ENCODE results near the gene TCP1. TPM values are rescaled to one million over a fixed set of nuclear protein-coding genes. Genes with fewer than 3 reads are reported as not detected.
"Not testable (repeated sequence)": the region's sequence is repeated elsewhere in the genome, so short reads cannot be mapped to it uniquely, and the experiment has no call there.

The TCP1 gene
- total and polyA plus RNA-seq, 8 donors, result 43.7 to 91.7 (median 75.2) TPM

DNA sequence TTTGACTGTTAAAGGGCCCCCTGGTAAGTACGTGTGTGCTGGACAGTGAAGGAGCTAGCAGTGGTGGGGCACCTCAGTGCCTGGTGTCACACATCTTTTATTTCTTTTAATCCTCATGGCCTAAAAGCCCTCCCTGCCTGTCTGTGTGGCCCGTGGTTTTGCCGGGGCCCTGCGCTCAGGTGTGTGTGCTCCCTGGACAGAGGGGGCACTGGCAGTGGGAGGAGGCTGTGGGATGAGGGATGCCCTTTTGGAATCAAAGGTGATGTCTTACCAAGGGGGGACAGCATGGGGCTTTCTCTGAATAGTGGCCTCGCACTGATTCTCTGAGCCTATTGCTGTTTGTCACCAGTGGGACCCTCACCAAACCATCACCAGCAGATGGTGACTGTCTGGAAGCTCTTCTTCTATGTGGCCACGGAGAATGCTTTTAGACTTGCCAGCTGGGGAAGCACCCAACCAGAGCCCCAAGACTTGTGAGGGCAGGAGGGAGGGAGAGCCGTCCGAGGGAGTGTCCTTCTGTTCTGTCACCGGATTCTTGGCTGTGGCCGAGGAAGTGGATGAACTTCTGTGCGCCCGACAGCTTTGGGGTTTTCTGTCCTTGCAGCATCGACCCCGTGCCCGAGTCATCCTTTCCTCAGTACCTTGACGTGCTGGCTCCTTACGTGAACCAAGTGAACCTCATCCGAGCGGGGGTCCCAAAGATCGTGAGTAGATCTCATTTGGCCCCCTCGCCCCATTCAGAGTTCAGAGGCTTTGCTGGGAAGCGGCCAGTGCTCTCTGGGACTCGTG is 28.7 kb upstream of the TCP1 start:
- Histone ChIP-seq H3K36me3 (no peaks in the 10 kb centered on the region), H3K27ac (no peak overlapping the region), H3K9me3 (no peaks in the 10 kb centered on the region), H3K4me1 (no peaks in the 10 kb centered on the region), H3K27me3 (no peaks in the 10 kb centered on the region), H3K4me3 (no peak overlapping the region)
- 88 to 92% methylated on average over 23 of the region's 23 CpGs for WGBS, 2 donors
- TF ChIP-seq, protein P1, sequence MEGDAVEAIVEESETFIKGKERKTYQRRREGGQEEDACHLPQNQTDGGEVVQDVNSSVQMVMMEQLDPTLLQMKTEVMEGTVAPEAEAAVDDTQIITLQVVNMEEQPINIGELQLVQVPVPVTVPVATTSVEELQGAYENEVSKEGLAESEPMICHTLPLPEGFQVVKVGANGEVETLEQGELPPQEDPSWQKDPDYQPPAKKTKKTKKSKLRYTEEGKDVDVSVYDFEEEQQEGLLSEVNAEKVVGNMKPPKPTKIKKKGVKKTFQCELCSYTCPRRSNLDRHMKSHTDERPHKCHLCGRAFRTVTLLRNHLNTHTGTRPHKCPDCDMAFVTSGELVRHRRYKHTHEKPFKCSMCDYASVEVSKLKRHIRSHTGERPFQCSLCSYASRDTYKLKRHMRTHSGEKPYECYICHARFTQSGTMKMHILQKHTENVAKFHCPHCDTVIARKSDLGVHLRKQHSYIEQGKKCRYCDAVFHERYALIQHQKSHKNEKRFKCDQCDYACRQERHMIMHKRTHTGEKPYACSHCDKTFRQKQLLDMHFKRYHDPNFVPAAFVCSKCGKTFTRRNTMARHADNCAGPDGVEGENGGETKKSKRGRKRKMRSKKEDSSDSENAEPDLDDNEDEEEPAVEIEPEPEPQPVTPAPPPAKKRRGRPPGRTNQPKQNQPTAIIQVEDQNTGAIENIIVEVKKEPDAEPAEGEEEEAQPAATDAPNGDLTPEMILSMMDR (IDR thresholded peaks at IDR 0.05), result no peak
- DNase-seq, result no peak
- intact Hi-C loops (cut with DNase I), result no loop called here
- no peak for ATAC-seq
- no peak for FAIRE-seq

DNA sequence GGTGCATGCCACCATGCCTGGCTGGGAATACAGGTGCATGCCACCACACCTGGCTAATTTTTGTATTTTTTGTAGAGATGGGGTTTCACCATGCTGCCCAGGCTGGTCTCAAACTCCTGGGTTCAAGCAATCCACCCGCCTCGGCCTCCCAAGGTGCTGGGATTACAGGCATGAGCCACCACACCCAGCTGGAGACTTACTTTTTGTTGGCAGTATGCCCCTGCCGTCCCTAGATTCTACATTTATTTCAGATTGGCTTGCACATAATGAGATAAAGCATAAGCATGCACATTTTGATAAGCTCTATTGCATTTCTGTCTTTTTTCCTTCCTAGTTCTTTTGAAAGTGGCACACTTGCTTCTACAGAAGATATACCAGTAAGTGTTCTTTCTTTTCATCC is 27.4 kb upstream of the TCP1 start:
- H3K4me3 ChIP-seq; intact Hi-C loops (cut with DNase I); H3K27me3 ChIP-seq; H3K36me3 ChIP-seq; ATAC-seq; H3K9me3 ChIP-seq; DNase-seq; H3K4me1 ChIP-seq; H3K27ac ChIP-seq; FAIRE-seq: not testable (repeated sequence)
- WGBS, 2 donors, result 51 to 68% methylated on average over 3 of the region's 3 CpGs

DNA sequence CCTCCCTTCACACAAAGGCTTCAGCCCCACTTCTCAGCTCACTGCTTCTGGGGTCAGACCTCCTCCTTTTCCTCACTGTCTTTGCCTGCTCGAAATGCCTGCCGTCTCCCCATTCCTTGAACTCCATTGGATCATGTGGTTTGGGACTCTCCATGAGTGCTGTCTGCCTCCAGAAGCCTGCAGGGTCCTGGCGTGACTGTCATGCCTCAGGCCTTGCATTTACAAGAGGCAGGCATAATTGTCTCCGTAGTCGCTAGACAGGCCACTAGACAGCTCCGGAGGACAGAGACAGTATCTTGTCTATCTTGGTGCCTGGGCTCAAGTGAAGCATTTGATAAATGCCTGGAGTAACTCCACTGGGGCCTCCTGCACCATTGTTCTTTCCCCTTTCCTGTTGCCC is 26.0 kb upstream of the TCP1 start:
- Histone ChIP-seq H3K36me3 (no peaks in the 10 kb centered on the region), H3K27me3 (no peaks in the 10 kb centered on the region), H3K27ac (no peak overlapping the region), H3K9me3 (no peaks in the 10 kb centered on the region), H3K4me3 (no peak overlapping the region), H3K4me1 (peaks cover 0 to 6% (median 3%) of the 10 kb centered on the region in 3 donors)
- WGBS, 2 donors, result 85 to 91% methylated on average over 6 of the region's 6 CpGs
- FAIRE-seq (no peak), DNase-seq (no peak), ATAC-seq (no peak)
- TF ChIP-seq, protein P1 (IDR thresholded peaks at IDR 0.05), result no peak
- intact Hi-C loops (cut with DNase I), result no loop called here

DNA sequence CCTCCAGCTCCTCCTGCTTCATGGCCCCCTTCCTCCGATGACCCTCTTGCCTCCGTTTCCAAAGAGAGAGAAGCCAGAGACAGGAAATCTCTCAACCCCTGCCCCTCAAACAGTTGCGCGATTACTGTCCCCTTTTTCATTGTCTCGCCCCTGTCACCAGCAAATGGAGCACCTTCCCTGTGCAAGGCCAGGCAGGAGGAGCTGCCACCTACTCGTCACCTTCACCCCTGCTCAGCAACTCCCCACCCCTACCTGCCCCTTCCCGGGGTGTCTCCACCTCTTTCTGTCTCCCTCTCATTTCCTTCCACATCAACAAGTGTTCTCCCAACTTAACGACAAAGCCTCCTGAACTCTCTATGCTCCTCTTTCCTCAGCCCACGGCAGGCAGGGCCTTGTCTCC is 24.4 kb upstream of the TCP1 start:
- intact Hi-C loops (cut with DNase I), result no loop called here
- DNase-seq (no peak), FAIRE-seq (no peak), ATAC-seq (no peak)
- Histone ChIP-seq H3K36me3 (no peaks in the 10 kb centered on the region), H3K4me1 (peaks cover 0 to 6% (median 3%) of the 10 kb centered on the region in 3 donors), H3K4me3 (no peak overlapping the region), H3K27ac (no peak overlapping the region), H3K9me3 (no peaks in the 10 kb centered on the region), H3K27me3 (no peaks in the 10 kb centered on the region)
- WGBS, 2 donors, result 84 to 91% methylated on average over 9 of the region's 9 CpGs
- TF ChIP-seq, protein P1 (IDR thresholded peaks at IDR 0.05), result no peak

DNA sequence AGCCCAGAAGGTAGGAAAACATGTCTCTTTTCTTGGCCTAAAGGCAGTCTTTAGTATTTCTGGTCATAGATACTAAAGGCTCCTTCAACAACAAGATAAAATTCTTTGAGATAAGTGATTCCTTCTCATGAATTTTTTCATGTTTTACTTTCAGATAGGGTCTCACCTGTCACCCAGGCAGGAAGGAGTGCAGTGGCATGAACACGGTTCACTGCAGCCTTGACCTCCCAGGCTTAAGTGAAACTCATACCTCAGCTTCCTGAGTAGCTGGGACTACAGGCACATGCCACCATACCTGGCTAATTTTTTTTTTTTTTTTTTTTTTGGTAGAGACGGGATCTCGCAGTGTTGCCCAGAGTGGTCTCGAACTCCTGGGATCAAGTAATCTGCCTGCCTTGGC is 19.7 kb upstream of the TCP1 start:
- peaks cover 0 to 6% (median 3%) of the 10 kb centered on the region in 3 donors for H3K4me1 ChIP-seq
- intact Hi-C loops (cut with DNase I), result no loop called here
- WGBS, 2 donors, result 87% methylated on average over 4 of the region's 4 CpGs
- TF ChIP-seq, protein P1 (IDR thresholded peaks at IDR 0.05), result no peak
- no peaks in the 10 kb centered on the region for H3K9me3 ChIP-seq
- H3K27ac ChIP-seq, result no peak overlapping the region
- DNase-seq (no peak), FAIRE-seq (no peak), ATAC-seq (no peak)
- H3K4me3 ChIP-seq, result no peak overlapping the region
- H3K27me3 ChIP-seq, result no peaks in the 10 kb centered on the region
- H3K36me3 ChIP-seq, result no peaks in the 10 kb centered on the region
